ENCODE measurements around the gene PPP2R2D. TPM values are rescaled to one million over a fixed set of nuclear protein-coding genes. Genes with fewer than 3 reads are reported as not detected.

PPP2R2D gene
- total RNA-seq, 4 donors from 2014 or later, result 27.2 to 57.0 (median 44.1) TPM

DNA sequence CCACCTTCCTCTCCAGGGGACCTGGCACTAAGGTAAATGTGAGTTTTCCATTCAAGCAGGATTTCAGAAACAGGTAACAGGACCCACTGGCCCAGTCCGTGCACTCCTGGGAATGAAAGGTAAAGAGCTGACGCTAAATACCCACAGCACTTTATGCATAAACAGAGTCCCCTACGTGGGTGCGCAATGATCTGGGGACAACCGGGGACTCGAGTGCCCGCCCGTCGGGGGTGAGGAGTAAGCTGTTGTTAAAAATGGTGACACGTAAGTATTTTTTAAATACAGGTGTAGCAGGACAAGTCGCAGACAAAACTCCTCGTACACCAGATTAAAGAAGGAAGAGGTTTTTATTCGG is 47.2 kb upstream of the PPP2R2D start:
- Histone ChIP-seq H3K4me3 (no peak overlapping the region), H3K27ac (no peak overlapping the region), H3K36me3 (no peaks in the 10 kb centered on the region), H3K27me3 (peaks cover 46% of the 10 kb centered on the region), H3K4me1 (no peaks in the 10 kb centered on the region), H3K9me3 (no peaks in the 10 kb centered on the region)
- 79 to 96% methylated on average over 8 to 11 of the region's 13 CpGs for WGBS, 2 donors (ENCODE audit: low coverage in 1 of 2)
- TF ChIP-seq POLR2AphosphoS5 (IDR thresholded peaks at IDR 0.05), result no peak
- no peak for TF ChIP-seq EP300 (IDR thresholded peaks at IDR 0.05)
- no peak for TF ChIP-seq CTCF (IDR thresholded peaks at IDR 0.05)
- TF ChIP-seq POLR2A (IDR thresholded peaks at IDR 0.05), result no peak
- ATAC-seq, result no peak

GRCh38 chr10:131854579-131855335 is 46.1 kb upstream of the PPP2R2D start:
- H3K9me3 ChIP-seq, result no peaks in the 10 kb centered on the region
- no peaks in the 10 kb centered on the region for H3K36me3 ChIP-seq
- no peak for TF ChIP-seq EP300 (IDR thresholded peaks at IDR 0.05)
- TF ChIP-seq POLR2AphosphoS5 (IDR thresholded peaks at IDR 0.05), result no peak
- no peak for TF ChIP-seq POLR2A (IDR thresholded peaks at IDR 0.05)
- no peak for TF ChIP-seq CTCF (IDR thresholded peaks at IDR 0.05)
- peaks cover 57% of the 10 kb centered on the region for H3K27me3 ChIP-seq
- no peak overlapping the region for H3K4me3 ChIP-seq
- ATAC-seq, result no peak
- no peaks in the 10 kb centered on the region for H3K4me1 ChIP-seq
- WGBS, 2 donors (ENCODE audit: low coverage in 1 of 2), result 79 to 89% methylated on average over 11 to 14 of the region's 22 CpGs
- H3K27ac ChIP-seq, result no peak overlapping the region

DNA sequence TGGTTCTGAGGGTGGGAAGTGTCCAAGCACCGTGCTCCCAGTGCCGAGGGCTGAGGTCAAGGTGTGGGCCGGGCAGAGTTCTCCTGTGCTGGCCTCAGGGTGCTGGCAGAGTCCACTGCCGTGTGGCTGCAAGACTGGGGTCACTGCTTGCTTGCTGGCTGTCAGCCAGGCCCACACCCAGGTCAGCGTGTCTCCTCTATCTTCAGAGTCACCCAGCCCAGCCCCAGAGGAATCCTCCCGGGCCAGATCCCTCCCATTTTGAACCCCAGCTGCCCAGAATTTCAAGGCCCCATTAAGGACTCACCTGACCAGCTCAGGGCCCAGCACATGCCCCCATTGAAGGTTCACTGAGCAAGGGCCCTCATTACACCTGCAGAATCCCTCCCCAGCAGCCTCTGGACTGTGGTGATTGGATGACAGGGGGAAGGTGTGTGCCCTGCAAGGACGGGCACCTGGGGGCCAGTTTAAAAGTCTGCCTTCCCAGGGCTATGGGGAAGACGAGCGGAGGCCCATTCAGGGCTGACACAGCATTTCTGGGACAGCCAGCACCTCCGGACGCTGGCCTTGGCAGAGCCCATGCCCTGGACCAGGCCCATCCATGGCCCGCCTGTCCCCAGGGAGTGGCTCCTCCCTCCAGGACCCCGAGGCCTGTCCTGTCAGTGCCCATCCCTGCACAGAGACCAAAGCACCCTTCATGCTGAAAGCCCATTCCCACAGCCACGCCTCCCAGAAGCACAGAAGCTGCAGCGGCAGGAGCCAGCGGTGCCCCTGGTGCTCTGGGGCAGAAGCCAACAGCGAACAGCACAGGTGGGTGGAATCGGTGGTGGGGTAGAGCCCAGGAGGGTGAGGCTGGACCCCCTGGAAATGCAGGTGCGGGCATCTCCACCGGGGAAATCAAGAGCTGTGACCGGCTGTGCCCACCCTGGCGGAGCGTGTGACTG is 45.1 kb upstream of the PPP2R2D start:
- WGBS, 2 donors (ENCODE audit: low coverage in 1 of 2), result 40% methylated on average over 1 of the region's 23 CpGs; no CpG with 5 or more reads in 1 of the 2 donors

DNA sequence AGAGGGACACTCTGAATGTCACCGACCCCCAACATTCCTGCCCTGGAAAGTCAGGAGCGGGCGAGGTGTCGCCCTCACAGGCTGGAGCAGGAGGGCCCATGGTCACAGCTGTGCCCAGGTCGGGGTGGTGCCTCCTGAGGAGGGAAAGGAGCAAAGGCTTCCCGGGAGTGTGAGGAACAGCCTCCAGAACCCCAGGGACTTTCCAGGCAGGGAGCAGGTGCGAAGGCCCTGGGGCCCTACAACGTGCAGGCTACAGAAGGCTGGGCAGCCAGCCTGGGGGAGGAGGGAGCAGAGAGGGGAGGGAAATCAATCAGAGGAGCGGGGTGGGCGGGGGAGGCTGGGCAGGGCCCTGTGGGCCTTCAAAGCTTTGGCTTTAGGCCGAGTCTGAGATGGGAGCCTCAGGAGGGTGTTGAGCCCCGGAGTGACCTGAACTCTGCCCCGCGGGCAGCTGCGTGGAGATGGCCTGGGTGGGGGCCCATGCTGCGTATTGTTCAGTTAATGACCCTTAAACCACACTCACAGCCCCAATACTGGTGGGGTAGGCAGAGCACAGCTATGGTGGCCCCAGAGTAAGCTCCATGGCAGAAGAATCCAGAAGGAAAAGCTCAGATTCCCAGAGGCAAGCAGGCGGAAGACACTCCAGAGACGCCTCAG is 44.2 kb upstream of the PPP2R2D start:
- no peak for ATAC-seq
- no peaks in the 10 kb centered on the region for H3K9me3 ChIP-seq
- TF ChIP-seq CTCF (IDR thresholded peaks at IDR 0.05) (no peak), EP300 (IDR thresholded peaks at IDR 0.05) (no peak), POLR2A (IDR thresholded peaks at IDR 0.05) (no peak), POLR2AphosphoS5 (IDR thresholded peaks at IDR 0.05) (no peak)
- no peak overlapping the region for H3K27ac ChIP-seq
- H3K4me1 ChIP-seq, result no peaks in the 10 kb centered on the region
- 52% methylated on average over 4 of the region's 18 CpGs; no CpG with 5 or more reads in 1 of the 2 donors for WGBS, 2 donors (ENCODE audit: low coverage in 1 of 2)
- no peak overlapping the region for H3K4me3 ChIP-seq
- no peaks in the 10 kb centered on the region for H3K36me3 ChIP-seq
- H3K27me3 ChIP-seq, result peaks cover 68% of the 10 kb centered on the region

More for the DNA sequence above, 45.1 kb upstream of the PPP2R2D start:
- Histone ChIP-seq H3K4me1 (no peaks in the 10 kb centered on the region), H3K9me3 (no peaks in the 10 kb centered on the region), H3K36me3 (no peaks in the 10 kb centered on the region), H3K27ac (no peak overlapping the region), H3K4me3 (no peak overlapping the region), H3K27me3 (peaks cover 65% of the 10 kb centered on the region)
- no peak for ATAC-seq
- TF ChIP-seq EP300 (IDR thresholded peaks at IDR 0.05) (no peak), CTCF (IDR thresholded peaks at IDR 0.05) (no peak), POLR2A (IDR thresholded peaks at IDR 0.05) (no peak), POLR2AphosphoS5 (IDR thresholded peaks at IDR 0.05) (no peak)
